Dermis blood vessel endothelial cell (primary cell): ENCODE results near the gene COX6B2. TPM values are rescaled to one million over a fixed set of nuclear protein-coding genes. Genes with fewer than 3 reads are reported as not detected.
A peak's percentile ranks its signal among the peaks of the same experiment; 100 is the strongest.

Experiments used
- DNase-seq: peaks from one replicate; pipeline ENCODE4 v3.0.0; 2010
- total RNA-seq: library from RNA; depleted of rRNA; stranded (reverse); fragments of >200 nt; gene quantifications from 2 replicates; pipeline ENCODE4 v1.2.3, GENCODE V29; 2014

COX6B2 gene
- total RNA-seq, 1 donor from 2014 or later: not detected

GRCh38 chr19:55383279-55384130 is 29.0 kb upstream of the COX6B2 start:
- DNase-seq: peak; percentile 83

GRCh38 chr19:55382522-55383054 is 28.1 kb upstream of the COX6B2 start:
- no peak for DNase-seq

DNA sequence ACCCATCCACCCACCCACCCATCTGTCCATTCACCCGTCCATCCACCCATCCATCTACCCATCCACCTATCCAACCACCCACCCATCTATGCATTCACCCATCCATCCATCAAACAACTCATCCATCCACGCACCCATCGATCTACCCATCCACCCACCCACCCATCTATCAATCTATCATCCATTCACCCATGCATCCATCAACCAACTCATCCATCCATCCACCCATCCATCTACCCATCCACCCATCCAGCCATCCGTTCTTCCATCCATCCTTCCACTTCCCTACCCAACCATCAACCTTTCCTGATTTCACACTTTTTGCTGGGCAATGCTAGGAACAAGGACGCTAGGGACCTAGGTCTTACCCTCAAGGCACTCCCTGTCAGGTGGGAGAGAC is 27.5 kb upstream of the COX6B2 start:
- DNase-seq: no peak

GRCh38 chr19:55379174-55379573 is 24.7 kb upstream of the COX6B2 start:
- no peak for DNase-seq

GRCh38 chr19:55377356-55378131 is 23.0 kb upstream of the COX6B2 start:
- DNase-seq: no peak

DNA sequence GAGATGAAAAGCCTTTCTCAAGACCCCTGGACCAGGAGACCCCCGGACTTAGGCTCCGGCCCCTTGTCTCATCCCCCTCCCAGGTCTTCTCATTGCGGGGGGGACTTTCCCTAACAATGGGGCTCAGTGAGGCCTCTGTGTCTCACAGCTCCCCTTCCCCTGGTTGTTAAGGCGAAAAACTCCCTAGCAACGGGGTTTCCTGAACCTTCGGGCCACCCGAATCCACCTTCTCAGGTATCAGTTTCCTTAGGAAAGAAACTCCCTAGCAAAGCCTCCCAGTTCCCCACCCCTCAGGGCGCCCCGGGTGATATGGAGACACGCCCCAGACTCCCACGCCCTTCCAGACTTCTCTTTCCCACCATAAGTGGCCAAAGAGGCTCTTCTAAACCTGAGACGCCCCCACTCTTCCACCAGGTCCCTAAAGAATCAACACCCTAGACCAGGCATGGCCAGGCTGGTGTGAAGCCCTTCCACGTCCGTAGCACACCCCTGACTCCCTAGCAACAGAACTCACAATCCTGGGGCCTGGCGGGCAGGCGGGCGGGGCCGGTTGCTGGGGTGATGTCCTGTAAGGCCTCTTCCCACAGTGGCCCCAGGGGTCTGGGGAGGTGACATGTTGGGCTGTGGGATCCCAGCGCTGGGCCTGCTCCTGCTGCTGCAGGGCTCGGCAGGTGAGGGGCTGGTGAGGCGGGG is 21.9 kb upstream of the COX6B2 start, which contains the start of gene TMEM190:
Gene TMEM190, plus strand, starts transcription at position 586 of the 693 bp plus-strand sequence. Its CDS starts 28 bp downstream, at position 614.
- DNase-seq: no peak

GRCh38 chr19:55373993-55374757 is 19.7 kb upstream of the COX6B2 start:
- no peak for DNase-seq

DNA sequence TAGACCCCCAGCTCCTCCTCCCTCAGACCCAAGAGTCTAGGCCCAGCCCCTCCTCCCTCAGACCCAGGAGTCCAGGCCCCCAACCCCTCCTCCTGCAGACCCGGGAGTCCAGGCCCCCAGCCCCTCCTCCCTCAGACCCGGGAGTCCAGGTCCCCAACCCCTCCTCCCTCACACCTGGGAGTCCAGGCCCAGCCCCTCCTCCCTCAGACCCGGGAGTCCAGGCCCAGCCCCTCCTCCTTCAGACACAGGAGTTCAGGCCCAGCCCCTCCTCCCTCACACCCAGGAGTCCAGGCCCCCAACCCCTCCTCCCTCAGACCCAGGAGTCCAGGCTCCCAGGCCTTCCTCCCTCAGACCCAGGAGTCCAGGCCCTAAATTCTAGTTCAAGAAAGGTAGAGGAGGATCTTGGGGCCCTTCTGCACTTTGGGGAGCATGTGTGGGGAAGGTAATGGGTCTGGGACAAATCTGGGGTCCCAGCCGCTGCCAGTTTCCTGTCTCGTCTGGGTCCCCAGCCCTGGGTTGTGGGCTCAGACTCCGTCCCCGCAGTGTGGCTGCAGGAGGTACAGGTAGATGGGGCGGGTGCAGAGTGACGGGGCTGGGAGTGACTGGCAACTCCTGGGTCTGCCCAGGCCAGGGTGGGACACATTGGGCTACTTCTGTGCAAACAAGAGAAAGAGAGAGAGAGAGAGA is 18.9 kb upstream of the COX6B2 start:
- DNase-seq: no peak

DNA sequence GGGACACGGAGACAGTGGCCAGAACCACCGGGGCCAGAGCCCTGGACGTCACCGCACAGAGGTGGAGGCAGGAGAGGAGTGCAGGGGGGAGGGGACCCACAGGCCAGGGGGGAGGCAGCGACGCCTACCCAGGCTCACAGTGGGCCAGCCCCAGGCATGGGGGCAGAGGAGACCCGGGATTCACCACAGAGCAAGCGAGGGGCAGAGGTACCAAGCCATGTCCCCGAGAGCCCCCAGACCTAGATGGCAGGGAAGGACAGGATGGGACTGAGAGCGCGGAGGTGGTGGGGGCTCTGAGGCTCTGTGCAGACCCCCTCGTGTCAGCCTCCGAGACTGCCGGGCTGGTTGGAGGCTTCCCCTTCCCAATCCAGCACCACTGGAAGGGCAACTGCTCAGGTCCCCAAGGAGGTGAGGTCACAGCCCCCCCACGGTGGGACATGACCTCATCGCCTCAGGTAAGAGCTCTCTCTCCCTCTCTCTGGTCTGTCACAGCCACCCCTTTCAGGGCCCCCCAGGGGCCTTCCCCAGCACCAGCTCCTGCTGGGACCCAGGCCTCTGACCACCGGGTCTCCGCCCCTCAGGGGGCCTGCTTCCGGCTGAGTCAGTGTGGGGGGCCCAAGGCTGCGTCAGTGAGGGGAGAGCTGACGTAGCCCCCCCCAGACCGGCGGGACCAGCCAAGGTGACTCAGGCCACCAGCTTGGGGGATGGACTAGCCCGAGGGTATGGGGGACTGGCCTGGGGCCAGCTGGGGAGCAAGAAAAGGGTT is 18.0 kb upstream of the COX6B2 start:
- no peak for DNase-seq

GRCh38 chr19:55370305-55370988 is 15.9 kb upstream of the COX6B2 start, which contains the start of gene IL11:
Gene IL11 (minus strand): TSS chr19:55370463. CDS start chr19:55370310, 153 bp downstream.
- DNase-seq: no peak

DNA sequence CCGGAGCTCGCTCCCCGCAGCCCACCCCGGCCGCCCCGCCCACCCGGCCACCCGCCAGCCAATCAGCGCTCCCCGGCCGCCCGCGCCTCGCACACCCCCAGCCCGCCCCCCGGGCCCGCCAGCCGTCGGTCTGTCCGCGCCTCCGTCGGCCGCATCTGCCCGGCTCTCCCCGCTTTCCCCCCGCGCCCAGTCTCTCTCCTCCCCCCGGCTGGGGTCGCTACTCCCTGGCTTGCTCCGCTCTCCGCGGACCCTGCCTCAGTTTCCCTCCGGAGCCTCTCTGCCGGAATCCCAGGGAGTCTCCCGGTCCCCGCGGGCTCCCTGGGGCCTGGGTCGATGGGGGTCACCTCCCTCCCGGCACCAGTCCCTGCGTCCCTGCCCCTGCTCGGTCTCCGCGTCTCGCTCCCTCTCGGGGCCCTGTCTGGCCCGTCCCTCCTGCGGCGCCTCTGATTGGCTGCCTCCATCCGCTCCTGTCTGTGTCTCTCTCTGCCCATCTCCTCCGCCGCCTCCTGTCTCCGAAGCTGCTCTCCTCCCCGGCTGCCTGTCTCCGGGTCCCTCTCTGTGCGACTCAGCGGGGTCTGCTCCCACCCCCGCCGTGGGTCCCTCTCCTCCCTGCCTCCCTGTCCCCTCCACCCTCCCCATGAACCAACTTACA is 15.3 kb upstream of the COX6B2 start:
- no peak for DNase-seq

- DNase-seq: no peak
Measured at GRCh38 chr19:55368701-55369563, 14.4 kb upstream of the COX6B2 start.

DNA sequence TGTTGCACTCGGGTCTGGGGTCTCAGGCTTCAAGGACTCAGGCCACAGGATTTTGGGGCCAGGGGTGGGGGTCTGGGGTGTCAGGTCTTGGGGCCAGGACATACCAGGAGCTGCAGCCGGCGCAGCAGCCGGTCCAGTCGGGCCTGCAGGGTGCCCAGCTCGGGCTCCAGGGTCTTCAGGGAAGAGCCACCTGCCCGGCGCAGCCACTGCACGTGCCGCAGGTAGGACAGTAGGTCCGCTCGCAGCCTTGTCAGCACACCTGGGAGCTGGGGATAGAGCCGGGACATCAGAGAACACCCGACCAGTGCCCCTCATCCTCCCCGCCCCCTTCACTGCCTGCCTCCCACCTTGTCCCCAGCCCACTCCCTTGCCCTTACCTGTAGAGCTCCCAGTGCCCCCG is 13.6 kb upstream of the COX6B2 start:
- DNase-seq: no peak

- DNase-seq: no peak
Measured at GRCh38 chr19:55366790-55367189, 12.3 kb upstream of the COX6B2 start.

DNA sequence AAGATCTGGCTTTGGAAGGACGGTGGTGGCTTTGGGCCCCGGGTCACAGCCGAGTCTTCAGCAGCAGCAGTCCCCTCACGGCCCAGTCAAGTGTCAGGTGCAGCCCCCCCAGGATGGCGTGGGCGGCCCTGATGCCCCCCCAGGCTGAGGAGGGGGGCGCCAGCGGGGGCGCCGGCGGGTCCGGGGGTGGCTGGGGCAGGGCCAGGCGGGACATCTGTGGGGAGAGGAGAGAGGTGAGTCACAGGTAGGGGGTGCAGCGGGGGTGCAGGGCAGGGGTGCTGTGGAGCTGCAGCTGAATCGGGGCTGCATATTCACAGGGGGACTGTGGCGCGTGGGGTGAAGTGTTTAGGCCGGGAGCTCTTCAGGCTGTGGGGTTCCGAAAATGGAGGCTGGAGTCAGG is 11.4 kb upstream of the COX6B2 start:
- DNase-seq: no peak

DNA sequence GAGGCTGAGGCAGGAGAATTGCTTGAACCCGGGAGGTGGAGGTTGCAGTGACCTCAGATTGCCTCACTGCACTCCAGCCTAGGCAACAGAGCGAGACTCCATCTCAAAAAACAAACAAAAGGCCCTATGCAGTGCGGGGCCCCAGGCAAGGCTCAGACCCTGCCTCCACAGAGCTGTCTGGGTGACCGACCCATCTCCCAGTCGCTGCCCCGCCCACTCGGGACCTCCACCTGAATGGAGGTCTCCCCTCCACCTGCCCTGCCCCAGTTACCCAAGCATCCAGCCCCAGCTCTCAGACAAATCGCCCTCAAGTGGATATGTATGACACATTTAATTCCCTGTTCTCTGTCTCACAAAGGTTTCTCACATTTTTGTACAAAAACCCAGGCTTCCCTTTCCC is 10.7 kb upstream of the COX6B2 start:
- no peak for DNase-seq

DNA sequence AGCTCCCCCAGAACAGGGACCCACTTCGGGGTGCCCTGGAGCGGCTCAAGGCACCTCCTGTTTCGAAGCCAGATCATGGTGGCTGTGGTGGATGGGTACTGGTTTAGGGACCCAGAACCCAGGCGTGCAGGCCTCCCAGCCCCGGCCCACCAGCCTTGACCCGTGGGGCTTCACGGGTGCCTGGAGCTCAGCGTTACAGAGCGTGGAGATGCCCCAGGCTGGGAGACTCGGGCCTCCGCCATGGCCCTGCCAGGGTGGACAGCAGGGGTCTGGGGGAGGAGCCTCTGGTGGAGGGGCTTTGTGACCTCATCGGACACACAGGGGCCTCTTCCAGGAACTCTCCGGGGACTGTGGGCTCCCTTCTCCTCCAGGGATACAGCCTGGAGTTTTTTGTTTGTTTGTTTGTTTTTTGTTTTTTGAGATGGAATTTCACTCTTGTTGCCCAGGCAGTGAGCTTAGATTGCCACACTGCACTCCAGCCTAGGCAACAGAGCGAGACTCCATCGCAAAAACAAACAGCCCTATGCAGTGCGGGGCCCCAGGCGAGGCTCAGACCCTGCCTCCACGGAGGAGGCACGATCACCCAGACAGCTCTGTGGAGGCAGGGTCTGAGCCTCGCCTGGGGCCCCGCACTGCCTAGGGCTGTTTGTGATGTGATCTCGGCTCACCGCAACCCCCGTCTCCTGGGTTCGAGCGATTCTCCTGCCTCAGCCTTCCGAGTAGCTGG is 8.6 kb upstream of the COX6B2 start, which contains the start of gene GARIN5B:
Gene GARIN5B, minus strand, starts transcription at position 271 of the 727 bp plus-strand sequence. Its CDS starts 194 bp downstream, at position 77.
- DNase-seq: no peak
